HG02642 (cell line): ENCODE measurements around the gene SORCS2.

Experiments
- ATAC-seq: cut with Tn5 transposase; IDR thresholded peaks from one replicate; pipeline ENCODE4 v1.9.1; 2021; ENCODE audit warnings: mild to moderate bottlenecking; ENCODE audit not compliant: unreplicated experiment, poor library complexity

Gene SORCS2

DNA sequence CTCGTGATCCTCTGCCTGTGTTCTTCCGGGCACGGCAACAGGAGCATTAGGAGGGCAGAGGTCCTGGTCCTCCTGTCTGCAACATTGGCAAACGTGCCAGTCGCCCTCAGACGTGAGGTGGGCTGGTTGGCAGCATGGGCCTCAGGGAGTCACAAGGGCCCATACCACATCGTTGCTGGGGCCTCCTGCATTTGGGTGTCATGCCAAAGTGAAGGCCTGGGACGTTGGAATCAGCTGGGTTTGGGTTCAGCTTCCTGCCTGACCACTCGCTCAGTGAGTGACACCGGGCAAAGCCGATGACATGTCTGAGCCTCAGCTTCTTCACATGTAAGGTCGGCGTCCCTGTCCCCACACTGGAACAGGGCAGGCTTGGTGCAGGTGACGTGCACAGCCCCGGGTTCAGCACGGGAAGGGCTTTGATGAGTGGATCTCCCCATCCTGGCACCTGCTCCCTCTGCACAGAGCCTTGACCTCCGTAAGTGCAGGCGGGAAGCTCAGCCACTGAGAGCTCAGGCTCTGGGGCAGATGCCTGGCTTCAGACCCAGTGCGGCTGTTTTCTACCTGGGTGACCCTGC, 150.8 kb downstream of the SORCS2 start:
- no peak for ATAC-seq

DNA sequence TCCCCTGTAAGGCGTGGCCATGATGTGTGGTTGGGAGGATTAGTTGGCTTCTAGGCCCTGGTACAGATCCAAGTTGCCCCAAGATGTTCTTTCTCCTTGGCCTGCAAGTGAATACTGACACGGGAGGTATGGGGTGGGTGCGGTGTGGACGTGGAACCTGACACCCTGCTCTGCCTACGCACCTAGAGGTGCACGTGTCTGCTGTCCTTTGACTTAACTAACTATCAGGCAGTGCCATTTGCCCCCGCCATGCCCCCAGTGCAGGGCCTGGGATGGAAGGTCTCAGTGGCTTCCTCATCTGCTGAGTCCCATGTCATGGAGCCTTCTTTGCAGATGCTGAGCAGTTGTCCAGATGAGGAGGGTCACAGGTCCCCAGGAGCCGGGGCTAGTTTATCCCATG, 151.6 kb downstream of the SORCS2 start:
- no peak for ATAC-seq

DNA sequence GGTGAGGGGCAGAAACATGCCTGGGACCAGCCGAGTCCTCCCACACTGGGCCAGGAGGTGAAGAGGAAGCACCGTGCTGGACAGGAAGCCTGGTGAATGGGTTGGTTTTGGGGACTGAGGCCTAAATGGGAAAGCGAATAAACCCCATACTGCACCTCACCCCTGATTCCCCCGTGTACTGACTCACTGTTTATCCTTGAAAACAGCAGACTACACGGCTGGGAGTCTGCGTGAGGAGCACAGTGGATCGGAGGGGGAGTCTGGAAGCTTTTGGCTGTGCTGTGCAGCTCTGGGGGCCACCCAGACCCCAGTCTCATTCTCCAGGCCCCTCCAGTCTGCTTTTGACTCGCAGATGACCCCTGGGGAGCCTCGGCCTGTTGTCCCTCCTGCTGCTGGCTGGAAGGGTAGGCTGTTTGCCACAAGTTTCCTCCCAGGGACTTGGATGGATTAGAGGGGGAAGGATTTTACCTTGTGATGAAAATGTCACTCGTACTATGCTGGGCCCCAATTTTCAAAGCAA, 152.4 kb downstream of the SORCS2 start:
- ATAC-seq, result no peak

DNA sequence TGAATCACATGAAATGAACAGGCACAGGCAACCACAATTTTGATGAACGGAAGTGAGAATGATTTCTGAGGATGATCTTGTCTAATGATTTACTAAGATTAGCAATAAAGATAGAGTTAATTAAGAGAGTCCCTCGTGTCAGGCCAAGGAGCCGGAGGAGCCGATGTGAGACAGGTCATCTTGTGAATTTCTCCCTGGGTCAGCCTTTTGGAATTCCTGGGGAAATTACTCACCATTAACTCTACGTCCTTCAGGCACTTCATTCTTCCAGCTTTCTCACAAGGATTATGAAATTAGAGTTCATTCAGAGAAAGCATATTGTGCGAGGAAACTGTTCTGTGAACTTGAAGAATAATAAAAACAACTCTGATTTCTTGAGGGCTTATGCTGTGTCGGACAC, 155.6 kb downstream of the SORCS2 start:
- no peak for ATAC-seq

DNA sequence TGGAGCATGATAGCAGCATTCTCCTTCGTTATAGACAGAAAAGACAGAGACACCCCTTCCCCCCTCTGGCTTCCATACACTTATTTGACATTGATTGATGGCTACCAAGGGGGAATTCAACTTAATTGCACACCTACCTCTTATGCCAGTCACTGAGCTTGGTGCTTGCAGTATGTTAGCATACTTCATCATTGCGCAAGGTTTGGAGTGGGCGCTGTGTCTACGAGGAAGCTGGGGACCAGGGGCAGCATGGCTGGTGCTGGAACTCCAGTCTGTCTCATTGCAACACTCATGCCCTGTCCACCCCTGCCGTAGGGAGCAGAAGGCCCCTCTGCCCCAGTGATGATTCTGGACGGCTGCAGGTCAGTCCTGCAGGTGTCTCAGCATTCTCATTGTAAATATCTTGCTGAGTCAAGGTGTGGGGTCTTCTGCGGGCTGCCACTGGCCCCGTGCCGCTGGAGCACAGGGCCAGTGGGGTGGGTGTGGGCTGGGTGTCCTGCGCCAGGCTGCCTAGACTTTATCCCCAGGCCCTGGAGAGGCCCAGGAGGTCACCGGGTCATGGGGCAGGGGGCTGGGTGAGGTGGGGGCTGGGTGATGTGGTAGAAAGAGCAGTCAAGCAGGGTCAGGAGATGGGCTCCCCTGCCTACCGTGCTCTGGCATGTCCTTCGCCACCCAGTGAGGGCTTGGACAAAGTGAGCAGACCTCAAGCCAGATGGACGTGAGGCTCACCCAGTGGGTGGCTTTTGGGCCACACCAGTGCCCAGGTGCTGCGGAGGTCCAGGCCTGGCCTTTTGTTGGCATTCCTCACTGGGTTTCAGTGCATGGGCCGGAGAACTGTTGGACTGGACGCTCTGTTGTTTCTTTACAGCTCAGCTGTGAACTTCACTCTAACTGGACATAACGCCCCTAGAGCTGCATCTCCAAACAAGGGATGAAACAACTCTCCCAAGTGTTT, 156.9 kb downstream of the SORCS2 start:
- no peak for ATAC-seq

- ATAC-seq, result no peak
Measured at GRCh38 chr4:7350396-7350795, 158.1 kb downstream of the SORCS2 start.

DNA sequence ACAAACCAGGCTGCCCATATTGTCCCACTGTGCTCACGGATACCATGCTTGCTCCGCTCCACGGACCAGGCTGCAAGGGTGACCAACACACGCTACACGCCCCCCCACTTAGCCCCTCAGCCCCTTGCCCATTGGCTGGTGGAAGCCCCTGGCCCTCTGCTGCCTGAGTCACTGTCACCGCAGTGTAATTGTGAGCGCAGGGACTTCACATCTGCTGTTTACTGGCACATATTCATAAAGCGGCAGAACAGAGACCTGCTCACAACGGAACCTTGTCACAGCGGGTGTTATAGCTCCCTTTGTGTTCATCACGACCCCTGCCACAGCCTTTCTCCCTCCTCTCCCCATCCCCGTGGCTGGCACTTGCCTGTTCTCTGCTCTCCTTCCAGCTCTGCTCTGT, 158.7 kb downstream of the SORCS2 start:
- ATAC-seq, result no peak

DNA sequence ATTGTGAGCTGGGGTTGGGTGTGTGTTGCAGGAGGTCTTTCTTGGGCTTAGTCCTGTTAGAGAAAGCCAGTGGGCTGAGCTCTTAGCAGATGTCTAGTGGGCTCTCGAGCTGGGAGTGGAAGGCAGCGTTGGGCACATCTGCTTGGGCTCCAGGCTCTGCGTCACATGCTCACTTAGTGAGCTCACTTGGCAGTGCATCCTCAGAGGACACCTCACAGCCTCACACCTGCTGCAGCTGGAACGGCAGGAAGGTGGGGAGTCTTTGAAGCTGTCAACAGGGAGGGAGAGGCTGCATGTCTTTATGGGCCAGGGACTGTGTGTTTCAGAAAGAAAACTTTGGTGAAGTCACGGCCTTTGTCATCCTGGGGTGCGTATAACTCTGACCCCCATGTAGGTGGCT, 160.1 kb downstream of the SORCS2 start:
- ATAC-seq, result no peak

DNA sequence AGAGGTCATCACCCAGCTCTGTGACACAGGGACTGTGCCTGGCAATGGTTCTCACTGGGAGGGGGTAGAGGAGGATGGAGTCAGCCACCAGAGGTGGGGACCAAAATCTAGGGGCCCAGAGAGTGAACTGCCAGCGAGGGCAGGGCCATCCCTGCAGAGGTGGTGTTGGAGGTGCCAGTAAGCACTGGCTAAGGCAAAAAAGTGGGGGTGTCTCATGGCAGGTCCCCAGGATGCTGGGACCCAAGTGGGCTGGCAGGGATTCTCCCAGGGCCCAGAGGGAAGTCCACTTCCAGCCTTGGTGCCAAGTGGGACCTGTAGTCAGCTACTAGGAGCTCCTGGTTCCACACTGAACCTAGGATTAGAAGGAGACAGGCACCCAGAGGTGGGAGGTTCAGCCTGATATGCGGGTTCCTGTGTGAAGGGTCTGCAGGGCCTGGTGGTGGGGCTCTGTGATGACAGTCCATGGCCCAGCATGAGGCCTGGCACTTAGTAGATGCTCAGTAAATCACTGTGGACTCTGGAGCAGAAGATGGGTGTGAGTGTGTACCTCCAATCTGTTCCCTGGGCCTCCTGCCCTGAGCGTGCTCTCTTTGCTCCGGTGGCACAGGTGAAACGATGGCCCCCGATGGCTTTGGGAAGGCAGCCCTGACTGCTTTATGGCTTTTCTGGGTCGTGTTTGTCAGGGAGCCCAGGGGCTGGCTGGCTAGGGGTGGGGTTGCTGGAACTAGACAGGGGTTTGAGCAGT, 160.9 kb downstream of the SORCS2 start:
- ATAC-seq, result no peak

GRCh38 chr4:7353846-7354610, 161.7 kb downstream of the SORCS2 start:
- no peak for ATAC-seq

- no peak for ATAC-seq
Measured at GRCh38 chr4:7354927-7355326, 162.6 kb downstream of the SORCS2 start.

DNA sequence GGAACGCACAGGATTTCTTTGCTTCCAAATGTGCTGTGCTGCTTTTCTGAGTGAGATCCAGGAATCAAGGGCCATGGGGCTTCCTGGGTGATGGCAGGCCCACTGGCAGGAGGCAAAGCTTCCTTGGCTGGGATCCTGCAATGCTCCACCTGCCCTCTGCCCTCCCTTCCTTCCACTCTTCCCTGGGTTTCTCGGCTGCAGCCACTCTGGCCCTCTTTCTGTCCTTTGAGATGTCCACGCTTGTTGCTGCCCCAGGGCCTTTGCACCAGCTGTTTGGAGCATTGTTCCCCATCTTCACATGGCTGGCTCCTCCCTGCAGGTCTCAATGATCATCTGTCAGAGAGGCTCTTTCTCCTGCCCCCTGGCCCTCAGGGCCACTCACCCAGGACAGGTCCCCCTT, 163.5 kb downstream of the SORCS2 start:
- no peak for ATAC-seq

DNA sequence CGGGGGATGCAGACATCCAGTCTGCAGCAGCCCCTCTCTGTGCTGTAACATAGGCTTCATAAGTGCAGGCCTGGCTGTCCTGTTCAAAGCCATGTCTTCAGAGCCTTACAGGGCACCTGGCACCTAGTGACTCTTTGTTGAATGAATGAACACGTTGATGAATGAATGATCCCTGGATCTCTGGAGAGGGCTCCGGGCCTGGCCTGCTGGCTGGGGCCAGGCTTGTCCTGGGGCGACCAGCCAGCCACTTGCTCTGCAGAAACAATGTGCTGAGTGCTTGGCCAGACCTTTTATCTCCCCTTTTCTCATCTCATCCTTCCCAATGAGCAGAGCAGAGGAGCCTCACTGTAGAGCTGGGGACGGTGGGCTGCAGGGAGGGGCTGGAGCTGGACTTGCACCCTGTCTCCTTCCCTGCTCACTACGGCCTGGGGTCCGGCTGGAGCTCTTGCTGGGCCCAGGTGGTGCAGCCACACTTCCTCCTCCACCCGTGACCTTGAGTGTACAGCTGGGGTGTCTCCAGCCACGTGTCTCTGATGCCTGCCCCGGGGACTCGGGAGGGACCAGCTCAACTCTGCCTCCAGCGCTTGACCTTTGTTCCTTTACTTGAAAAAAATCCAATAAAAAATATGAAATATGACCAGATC, 164.5 kb downstream of the SORCS2 start:
- no peak for ATAC-seq

- ATAC-seq, result no peak
Measured at GRCh38 chr4:7357323-7357722, 165.0 kb downstream of the SORCS2 start.

- no peak for ATAC-seq
Measured at GRCh38 chr4:7358100-7358735, 165.9 kb downstream of the SORCS2 start.

- no peak for ATAC-seq
Measured at GRCh38 chr4:7359400-7360062, 167.2 kb downstream of the SORCS2 start.

- ATAC-seq, result no peak
Measured at GRCh38 chr4:7360806-7361205, 168.5 kb downstream of the SORCS2 start.

DNA sequence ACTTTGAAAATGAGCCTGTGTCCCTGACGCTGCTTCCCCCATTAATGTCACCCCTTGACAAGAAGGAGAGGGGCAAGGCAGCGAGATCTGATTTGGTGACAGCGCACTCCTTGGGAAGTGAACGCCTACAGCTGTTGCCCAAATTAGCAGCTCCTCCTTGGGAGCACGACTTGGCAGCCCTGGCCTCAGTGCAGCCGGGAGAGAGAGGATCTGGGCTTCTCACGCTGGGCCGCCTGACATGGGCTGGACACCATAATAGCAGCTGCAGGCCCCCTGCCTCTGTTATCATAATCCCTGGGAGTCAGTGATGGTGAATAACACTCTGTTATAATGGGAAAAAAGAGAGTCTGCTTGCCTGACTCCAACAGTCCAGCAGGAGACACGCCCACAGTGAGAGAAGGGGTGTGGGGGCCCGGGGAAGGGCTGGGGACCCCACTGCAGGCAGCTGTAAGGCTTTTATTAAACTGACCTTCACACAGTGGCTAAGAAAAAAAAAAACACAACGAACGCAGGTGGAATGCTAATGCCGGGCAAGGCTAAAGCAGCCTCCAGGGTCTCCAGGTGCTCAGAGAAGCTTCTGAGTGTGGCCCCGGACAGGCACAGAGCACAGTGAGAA, 169.1 kb downstream of the SORCS2 start:
- ATAC-seq, result no peak
